ENCODE data around the gene USHBP1.
"Not testable (repeated sequence)": the region's sequence is repeated elsewhere in the genome, so short reads cannot be mapped to it uniquely, and the experiment has no call there.

USHBP1 gene

DNA sequence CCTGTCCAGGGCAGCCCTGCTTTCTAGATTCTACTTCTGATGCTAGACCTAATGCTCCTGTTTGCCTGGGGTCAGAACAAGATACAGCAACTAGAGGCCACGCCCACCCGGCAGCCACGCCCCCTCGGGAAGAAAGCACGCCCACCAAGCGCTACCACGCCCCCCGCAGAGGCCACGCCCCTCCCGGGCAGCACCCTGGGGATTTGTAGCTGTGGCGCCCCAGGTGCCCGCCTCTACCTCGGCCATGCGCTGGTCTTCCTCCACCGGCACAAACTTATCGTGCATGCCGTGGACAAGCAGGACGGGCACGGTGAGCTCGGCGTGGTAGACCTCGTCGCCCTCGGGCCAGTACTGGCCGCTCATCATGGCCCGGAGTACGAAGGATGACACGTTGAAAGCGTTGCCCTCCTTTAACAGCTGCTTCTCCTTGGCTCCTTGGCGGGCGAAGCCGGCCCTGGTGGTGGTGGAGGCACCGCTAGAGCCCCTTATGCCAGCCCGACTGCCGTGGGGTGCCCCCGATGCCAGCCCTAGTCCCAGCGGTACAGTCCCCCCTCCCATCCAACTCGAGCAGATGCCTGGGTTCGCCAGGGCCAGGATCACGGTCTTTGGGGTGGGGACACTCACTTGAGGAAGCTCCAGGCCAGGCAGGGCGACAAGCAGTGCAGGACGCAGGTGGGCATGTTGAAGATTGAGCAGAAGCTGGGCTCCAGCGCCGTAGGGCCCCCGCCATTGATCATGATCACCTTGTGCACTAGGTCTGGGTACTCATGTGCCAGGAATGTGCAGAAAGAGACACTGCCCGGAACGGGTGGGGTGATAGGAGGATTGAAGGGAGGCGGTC lies 29.7 kb upstream of the USHBP1 start:
- no peak for DNase-seq (ENCODE audit: low read depth)

DNA sequence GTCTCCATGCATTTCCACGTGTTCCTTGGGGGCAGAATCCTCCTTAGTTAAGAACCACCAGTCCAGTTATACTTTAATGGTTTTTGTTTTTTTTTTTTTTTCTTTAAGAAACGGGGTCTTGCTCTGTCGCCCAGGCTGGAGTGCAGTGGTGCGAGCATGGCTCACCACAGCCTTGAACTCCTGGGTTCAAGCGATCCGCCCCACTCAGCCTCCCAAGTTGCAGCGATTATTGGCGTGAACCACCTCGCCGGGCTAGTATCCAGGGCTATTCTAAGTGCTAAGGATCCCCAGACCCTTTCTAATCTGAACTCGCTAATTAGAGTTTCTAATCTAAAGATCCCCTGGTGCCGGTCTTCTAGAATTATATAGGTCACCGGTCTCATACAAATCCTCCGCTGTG lies 29.1 kb upstream of the USHBP1 start:
- DNase-seq (ENCODE audit: low read depth), result no peak

DNA sequence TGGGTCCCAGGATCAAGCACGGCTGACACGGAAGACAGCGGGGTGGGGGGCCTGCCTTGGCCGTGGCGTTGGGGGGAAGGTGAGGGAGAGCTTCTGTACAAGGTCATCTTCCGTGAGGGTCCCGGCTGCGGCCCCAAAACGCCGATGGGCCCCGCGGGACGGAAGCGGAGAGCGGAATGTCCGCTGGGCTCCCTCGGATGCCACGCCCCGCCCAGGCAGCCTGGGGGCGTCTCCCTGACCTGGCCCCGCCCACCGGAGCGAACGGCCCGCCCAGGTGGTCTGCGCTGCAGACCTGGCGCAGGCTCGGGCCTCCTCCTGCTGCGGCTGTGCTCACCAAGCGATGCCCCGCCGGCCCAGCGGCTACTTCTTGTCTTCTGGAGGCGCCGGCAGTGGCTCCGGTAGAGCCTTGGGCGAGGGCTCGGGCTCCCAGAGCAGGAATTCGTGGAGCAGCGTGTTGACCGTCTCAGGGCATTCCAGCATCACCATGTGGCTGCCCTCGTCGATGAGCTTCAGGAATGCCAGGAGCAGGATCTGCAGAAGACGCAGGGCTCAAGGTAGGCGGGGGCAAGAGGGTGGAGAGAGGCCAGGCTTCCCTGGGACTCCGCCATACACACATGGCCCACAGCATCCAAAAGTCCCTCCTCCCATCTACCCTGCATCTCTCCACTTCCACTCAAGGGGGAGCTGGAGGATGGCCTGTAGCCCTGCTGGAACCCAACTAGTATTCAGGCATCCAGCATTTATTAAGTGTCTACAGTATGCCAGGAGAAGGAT lies 27.9 kb upstream of the USHBP1 start:
- peak; percentile 65 for DNase-seq (ENCODE audit: low read depth)

DNA sequence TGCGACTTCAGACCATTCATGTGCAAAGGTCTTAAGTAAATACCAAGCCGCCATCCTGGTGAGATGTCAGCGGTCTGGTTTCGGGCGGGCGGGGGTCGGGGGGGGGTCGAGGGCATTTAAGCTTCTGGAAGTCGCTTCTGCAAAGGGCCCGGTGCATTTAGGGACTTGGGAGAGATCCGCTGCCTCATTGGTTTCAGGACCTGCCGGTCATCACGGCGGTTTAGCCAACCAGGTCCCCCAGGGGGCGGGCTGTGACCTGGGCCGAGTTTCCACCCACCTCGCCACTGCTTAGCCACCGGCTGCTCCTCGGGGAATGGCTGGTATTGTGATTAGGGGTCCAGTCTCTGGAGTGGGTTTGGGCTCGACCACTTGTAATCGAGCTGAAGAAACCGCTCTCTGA lies 24.9 kb upstream of the USHBP1 start:
- no peak for DNase-seq (ENCODE audit: low read depth)

DNA sequence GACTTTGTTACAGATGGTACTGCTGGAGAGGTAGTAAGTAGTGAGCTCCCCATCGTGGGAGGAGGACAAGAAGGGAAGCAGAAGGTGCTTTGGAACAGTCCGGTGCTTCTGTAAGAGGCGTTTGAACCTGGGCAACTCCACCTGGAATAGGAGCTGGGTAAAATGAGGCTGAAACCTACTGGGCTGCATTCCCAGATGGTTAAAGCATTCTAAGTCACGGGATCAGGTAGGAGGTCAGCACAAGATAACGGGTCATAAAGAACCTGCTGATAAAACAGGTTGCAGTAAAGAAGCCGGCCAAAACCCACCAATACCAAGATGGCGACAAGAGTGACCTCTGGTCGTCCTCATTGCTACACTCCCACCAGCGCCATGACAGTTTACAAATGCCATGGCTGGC lies 22.2 kb upstream of the USHBP1 start:
- DNase-seq (ENCODE audit: low read depth), result no peak

DNA sequence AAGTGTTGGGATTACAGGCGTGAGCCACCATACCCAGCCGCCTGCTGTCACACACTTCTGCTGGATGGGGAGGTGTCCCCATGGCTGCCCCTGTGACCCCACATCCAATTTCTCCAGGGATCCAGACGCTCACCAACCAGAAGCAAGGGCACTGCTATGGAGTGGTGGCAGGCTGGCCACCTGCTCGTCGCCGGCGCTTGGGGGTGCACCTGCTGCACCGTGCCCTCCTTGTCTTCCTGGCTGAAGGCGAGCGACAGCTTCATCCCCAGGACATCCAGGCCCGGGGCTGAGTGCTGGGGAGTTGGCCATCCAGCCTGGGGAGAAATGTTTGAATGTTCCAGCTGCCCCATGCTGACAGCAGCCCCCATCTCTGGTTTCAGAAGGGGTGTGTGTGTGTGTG lies 21.7 kb upstream of the USHBP1 start:
- DNase-seq (ENCODE audit: low read depth), result no peak

DNA sequence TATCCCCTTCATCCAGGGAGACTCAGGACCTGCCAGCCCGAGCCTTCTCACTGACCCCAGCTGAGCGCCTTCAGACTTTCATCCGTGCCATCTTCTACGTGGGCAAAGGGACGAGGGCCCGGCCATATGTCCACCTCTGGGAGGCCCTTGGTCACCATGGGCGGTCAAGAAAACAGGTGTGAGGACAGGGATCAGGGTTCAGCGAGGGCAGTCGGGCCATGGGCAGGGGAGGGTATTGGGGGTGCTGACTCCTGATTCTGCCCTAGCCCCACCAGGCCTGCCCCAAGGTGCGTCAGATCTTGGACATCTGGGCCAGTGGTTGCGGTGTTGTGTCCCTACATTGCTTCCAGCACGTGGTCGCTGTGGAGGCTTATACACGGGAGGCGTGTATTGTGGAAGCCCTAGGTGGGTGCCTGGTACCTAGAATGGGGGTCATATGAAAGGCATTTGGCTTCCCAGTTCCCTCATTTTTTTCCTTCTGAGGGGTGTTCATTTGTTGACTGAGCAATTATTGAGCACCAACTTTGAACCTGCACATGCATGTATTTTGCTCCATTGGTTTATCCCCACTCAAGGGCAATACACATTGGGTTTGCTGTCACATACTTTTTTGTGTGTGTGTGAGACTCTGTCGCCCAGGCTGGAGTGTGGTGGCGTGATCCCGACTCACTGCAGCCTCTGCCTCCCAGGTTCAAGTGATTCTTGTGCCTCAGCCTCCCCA lies 21.0 kb upstream of the USHBP1 start:
- DNase-seq (ENCODE audit: low read depth), result no peak

DNA sequence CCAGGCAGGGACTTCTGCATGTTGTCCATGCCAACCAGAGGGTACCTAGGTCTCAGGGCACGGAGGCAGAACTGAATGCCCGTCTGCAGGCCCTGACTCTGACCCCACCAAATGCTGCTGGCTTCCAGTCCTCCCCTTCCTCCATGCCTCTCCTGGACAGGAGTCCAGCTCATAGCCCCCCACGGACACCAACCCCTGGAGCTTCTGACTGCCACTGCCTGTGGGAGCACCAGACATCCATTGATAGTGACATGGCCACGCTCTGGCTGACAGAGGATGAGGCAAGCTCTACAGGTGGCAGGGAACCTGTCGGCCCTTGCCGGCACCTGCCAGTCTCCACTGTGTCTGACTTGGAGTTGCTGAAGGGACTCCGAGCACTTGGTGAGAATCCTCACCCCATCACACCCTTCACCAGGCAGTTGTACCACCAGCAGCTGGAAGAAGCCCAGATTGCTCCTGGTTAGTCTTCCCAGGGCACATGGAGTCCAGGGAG lies 19.0 kb upstream of the USHBP1 start:
- no peak for DNase-seq (ENCODE audit: low read depth)

DNA sequence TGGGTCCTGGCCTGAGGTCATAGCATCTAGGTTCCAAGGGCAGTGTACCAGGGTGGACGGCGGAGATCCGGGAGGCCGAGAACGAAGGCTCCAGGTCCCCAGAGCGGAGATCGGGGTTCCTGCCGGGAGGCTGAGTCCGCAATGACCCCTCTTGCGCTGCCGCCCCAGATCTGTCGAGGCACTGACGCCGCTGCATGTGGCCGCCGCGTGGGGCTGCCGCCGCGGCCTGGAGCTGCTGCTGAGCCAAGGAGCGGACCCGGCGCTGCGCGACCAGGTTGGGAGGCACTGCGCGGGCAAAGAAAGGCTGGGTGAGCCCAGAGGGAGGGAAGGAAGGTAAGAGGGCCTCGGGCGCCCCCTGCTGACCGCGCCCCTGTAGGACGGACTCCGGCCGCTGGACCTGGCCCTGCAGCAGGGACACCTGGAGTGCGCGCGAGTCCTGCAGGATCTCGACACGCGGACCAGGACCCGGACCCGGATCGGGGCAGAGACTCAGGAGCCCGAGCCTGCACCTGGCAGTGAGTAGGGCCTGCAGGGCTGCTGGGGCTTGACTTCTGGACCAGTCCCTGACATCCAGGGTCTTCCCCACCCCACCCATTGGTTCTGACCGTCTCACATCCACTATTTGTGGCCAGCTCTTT lies 18.1 kb upstream of the USHBP1 start:
- peak; percentile 59 for DNase-seq (ENCODE audit: low read depth)

DNA sequence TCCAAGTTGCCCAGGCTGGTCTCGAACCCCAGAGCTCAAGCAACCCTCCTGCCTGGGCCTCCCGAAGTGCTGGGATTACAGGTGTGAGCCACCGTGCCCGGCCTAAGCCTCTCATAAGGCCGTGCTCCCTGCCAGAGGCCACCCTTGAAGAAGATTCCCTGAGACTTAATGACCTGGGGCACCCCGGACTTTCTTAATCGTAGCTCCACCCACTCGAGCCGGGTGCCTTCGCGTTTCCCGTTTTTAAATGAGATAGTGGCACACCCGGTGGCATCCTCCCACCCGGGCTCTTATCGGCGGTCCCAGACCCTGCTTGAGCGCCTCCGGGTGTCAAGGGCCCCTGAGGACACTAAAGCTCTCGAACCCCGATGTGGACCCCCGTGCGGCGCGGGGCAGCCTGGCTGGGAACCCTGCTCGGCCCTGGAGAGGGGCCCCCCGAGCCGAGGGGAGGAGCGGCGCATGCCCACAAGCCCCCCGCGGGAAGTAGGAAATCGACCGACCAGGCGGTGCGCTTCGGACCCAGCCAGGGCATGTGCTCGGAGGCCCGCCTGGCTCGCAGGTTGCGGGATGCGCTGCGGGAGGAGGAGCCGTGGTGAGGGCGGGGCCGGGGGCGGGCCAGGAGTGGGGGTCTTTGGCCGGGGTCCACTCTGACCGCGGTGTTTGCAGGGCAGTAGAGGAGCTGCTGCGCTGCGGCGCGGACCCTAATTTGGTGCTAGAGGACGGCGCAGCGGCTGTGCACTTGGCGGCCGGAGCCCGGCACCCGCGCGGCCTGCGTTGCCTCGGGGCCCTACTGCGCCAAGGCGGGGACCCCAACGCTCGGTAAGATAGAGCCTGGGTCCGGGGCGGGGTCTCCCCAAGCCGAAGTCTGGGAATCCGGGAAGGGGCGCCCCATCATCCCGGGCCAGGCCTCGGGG lies 17.1 kb upstream of the USHBP1 start, which contains the start of gene ANKLE1:
TSS of gene ANKLE1 (plus strand) at position 511 of the 914 bp plus-strand sequence. CDS start at position 531, 20 bp downstream.
- DNase-seq (ENCODE audit: low read depth), result peak; percentile 6

DNA sequence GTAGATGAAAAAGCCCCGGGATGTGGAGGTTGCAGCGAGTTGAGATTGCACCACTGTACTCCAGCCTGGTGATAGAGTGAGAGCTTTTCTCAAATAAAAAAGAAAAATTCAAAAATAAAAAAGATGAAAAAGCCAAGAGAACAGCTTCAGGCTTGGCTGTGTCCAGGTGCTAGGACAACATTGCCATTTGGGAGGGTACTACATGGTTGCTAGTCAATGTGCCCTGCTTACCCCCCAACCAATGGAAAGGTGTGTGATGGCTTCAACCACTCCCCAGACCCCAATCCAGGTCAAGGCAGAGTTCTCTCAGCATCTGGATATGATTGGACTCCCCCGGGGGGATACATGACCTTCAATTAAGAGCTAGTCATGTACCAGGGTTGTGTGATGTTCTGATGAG lies 14.9 kb upstream of the USHBP1 start:
- DNase-seq (ENCODE audit: low read depth), result no peak

DNA sequence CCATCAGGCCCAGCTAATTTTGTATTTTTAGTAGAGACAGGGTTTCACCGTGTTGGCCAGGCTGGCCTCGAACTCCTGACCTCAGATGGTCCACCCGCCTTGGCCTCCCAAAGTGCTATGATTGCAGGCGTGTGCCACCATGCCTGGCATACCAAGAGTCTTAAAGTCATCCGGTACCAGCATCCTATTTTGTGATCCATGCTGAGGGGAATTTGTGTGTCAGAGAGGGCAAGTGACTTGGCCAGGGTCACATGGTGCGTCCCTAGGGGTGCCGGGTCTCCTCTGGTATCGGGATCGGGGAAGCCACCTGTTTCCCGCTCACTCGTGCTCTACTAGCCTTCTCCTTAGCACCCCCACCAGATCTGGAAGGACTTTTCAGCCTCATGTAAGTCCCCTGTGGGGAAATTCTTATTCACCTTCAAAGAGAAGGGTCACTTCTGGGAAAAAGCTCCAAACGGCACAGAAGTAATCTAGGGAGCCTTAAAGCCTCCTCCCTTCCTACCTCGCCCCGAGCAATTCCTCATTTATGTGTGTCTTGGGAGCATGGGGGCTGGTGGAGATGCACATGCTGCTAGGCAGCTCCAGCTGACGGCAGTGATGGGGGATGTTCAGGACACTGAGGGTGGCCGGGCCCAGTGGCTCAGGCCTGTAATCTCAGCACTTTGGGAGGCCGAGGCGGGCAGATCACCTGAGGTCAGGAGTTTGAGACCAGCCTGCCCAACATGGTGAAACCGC lies 11.1 kb upstream of the USHBP1 start:
- DNase-seq (ENCODE audit: low read depth), result no peak

DNA sequence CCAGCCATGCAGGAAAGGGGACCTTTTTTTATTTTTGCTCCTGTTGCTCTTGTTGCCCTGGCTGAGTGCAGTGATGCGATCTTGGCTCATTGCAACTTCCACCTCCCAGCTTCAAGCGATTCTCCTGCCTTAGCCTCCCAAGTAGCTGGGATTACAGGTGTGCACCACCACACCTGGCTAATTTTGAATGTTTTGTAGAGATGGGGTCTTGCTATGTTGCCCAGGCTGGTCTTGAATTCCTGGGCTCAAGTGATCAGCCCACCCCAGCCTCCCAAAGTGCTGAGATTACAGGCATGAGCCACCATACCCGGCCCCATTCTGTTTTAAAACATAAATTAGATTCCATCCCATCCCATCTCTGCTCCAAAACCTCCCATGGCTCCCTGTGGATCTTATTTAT lies 10.3 kb upstream of the USHBP1 start:
- DNase-seq (ENCODE audit: low read depth), result not testable (repeated sequence)

DNA sequence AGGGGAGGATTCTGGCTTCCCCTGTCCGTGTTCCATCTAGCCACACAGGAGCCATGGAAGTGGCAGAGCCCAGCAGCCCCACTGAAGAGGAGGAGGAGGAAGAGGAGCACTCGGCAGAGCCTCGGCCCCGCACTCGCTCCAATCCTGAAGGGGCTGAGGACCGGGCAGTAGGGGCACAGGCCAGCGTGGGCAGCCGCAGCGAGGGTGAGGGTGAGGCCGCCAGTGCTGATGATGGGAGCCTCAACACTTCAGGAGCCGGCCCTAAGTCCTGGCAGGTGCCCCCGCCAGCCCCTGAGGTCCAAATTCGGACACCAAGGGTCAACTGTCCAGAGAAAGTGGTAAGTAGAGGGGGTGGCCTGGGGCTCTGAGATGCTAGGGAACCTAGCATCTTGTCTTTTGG lies 4.2 kb upstream of the USHBP1 start:
- no peak for DNase-seq (ENCODE audit: low read depth)

DNA sequence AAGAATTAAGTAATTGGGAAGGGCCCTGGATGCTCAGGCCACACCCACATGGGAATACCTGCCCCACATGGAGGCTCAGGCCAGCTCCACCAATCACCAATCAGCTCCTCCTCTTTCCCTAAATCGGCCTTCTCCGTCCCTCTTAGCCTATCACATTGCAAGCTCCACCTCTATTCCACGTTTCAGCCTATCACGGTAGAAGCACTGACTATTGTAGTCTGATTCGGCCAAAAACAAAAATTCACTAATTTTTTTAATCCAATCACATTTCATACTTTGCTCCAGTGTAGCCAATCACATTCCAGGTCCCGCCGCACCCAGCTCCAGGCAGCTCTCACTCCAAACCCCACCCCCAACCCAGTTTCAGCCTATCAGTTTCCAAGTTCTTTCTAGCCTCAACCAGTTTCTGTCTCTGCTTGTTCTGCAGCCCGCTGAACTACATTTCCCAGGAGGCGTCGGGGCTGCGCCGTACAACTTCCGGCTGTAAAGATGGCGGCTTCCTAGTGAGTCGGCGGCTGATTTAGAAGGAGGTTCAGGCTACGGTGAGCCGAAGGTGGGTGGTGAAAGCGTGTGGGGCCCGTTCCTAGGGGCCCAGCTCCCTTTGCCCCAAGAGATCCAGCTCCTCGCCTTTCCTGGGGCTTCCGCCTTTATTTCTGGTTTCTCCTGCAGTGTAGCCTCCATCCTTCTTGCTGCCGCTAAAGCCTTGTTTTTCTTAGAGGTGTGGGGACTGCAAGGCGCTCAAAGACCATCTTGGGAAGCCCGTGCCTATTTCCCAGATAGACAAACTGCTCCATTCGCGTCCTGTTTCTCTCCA lies 2.6 kb upstream of the USHBP1 start, which contains the start of gene BABAM1:
TSS of gene BABAM1 (plus strand) at position 469 of the 814 bp plus-strand sequence. CDS start 1,364 bp downstream, outside the sequence.
- DNase-seq (ENCODE audit: low read depth), result peak; percentile 80

DNA sequence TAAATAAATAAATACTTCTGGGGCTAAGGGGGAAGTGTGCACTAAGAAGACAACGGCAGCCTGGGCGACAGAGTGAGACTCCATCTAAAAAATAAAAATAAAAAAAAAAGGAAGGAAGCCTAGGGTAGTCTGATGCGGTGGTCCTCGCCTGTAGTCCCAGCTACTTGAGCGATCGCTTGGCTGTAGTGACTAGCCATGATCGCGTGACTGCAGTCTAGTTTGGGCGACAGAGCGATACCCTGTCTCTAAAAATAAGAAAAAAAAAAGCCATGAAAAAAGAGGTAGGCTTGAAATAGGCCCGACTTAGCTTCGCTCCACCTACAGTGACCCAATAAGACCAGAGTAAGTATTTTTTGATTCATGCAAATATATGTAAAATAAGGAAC lies 2.0 kb upstream of the USHBP1 start:
- no peak for DNase-seq (ENCODE audit: low read depth)

DNA sequence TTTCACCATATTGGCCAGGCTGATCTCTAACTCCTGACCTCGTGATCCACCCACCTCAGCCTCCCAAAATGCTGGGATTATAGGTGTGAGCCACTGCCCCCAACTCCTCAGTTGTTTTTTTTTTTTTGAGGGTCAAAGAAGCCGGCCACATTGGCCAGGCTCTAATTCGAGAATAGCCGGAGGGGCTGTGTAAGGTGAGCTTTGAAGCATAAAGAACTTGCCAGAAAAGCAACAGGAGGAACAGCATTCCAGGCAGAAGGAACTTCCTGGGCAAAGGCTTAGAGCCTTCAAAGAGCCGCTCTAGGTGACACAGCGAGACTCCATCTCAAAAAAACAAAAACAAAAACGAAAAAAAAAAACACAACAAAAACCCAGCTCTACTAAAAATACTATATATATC lies 1.5 kb upstream of the USHBP1 start:
- no peak for DNase-seq (ENCODE audit: low read depth)

DNA sequence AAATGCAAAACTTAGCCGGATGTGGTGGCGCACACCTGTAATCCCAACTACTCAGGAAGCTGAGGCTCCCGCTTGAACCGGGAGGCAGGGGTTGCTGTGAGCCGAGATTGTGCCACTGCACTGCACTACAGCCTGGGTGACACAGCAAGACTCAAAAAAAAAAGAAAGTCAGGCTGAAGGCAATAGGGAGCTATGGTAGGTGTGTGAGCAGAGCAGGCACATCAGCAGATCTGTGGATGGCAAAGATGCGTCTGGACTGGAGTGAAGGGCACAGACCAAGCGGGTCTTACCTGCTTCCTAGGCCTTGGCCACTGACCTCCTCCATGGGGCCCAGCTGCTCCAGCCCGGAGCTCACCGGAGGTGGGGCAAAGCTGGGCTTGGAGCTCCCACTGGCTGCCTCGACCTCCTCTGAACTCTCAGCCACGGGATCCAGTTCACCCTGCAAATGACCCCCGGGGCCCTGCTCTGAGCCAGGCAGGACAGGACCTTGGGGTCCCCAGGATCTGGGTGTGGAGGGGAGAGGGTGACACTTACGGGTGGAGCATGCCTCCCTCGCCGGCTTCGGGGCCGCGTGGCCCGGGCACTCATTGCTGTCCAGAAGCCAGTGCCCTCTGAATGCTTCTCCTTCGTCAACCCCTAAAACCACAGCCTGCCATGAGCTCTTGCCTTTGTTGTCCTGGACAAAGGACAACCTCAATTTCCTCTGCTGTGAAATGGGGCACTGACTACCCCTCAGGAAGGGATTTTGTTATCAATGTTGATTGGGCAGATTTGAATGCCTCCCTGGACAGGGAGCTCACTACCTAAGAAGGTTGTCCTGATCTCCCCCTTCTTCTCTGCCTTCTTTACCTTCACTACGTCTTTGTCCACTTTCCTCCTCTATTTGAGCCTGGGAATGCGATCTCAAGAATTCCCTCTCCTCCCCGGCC lies 569 bp downstream of the USHBP1 start:
- no peak for DNase-seq (ENCODE audit: low read depth)
